Amniotic epithelial cell (primary cell): ENCODE measurements around the gene ALDH16A1.

Experiments
- DNase-seq: peaks from one replicate; pipeline ENCODE4 v3.0.0-alpha.2; 2010; ENCODE audit warnings: low read depth

Gene ALDH16A1

DNA sequence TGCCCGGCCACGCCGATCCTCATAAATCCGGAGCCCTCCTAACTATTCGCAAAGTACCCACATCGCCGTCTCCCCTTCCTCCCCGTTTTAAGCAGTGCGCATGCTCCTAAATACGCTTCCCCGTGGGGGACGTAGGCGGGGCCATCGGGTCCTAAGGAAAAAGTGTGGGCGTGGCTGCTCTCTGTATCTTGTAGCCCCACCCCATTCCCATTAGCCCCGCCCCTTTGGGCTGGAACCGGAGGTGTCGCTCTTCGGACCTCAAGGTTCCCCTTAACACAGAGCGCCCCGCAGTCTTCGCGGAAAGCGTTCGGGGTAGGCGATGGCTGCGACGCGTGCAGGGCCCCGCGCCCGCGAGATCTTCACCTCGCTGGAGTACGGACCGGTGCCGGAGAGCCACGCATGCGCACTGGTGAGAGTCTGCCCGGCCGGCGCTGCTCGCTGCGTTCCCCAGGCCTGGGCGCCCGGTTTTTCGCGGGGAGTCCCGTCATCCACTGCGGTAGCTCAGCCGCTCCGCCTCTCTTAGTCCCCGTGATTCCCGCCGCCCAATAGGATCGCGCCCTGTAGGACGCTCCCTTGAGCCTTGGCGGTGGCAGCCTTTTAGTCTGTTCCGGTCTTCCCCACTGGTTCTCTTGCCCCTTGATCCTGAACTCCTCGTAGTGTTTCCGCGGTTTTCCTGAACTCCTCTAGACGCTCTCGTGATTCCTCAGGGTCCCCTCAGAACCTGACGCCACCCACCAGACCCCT is at the start of gene ALDH16A1:
Gene ALDH16A1 (plus strand): TSS at position 213 of the 744 bp plus-strand sequence. CDS start 107 bp downstream, at position 320.
- DNase-seq, result peak; percentile 95

GRCh38 chr19:49403404-49404187 is 49.4 kb upstream of the ALDH16A1 start:
- no peak for DNase-seq

GRCh38 chr19:49407079-49407478 is 45.9 kb upstream of the ALDH16A1 start:
- DNase-seq, result no peak

DNA sequence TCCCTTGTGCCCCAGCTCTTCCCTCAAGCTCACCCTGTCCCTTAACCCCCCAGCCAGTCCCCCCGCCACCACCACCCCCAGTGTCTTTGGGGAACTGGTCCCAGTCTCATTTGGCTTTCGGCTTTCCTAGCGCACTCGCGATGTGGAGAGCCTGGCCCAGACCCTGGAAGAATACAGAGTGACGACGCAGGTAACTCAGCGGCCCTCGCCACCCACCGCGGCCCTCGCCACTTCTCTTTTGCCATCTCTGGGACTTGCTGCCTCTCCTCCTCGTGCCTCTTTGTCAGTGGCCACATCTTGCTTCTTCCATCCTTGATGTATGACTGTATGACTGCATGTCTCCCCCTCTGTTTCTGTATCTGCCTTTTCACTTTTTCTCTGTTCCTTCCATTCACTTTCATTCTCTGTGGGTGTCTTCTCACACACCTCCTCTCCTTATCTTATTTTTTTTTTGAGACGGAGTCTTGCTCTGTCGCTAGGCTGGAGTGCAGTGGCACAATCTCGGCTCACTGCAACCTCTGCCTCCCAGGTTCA is 45.5 kb upstream of the ALDH16A1 start:
- no peak for DNase-seq

- DNase-seq, result no peak
These were observed 44.1 kb upstream of the ALDH16A1 start for GRCh38 chr19:49408816-49409440.

DNA sequence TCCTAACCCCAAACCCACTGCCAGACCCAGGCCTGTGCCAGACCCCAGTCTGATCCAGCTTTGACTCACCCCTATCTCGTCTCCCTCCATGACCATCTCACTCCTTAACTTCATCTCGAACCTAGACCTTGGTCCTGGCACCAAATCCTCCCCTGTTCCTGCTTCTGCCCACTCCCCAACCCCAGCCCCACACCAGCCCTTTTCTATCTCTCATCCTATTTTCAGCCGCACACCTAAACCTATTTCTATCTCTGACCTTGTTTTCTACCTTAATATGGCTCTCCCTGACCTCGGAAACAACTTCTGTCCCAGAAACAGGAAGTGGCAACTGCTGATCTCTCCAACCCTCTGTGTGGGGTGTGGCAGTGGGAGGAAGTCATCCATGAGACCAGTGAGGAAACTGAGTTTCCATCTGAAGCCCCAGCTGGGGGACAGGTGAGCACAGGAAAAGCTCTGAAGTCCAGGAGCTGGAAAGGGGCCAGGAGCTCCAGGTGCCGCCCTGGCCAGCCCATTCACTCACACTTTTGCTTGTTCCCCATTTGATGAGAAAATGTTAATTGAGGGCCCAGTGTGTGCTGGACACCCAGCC is 43.5 kb upstream of the ALDH16A1 start:
- no peak for DNase-seq

- no peak for DNase-seq
These were observed 41.2 kb upstream of the ALDH16A1 start for GRCh38 chr19:49411681-49412326.

- DNase-seq, result no peak
These were observed 39.7 kb upstream of the ALDH16A1 start for GRCh38 chr19:49413348-49413747.

- no peak for DNase-seq
These were observed 38.8 kb upstream of the ALDH16A1 start for GRCh38 chr19:49414256-49414655.

- no peak for DNase-seq
These were observed 37.8 kb upstream of the ALDH16A1 start for GRCh38 chr19:49415102-49415809.

GRCh38 chr19:49415810-49416200 is 37.2 kb upstream of the ALDH16A1 start:
- DNase-seq, result no peak

- no peak for DNase-seq
These were observed 35.9 kb upstream of the ALDH16A1 start for GRCh38 chr19:49417088-49417487.

DNA sequence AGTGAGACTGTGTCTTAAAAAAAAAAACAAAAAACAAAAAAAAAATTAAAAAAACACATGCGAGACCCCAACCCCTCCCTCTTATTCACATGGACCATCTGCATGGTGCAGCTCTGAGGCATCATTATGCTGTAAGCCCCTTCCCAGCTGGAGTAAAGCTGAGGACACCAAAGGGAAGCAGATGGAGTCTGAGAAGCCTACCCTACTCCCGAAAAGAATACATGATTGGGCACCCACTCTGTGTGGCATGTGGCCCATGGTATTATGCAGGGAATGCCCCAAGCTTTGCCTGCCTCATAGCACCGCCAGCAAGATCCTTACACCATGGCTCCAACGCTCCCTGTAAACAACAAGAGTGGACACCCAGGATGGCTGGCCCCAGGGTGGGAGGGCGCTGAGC is 34.5 kb upstream of the ALDH16A1 start:
- DNase-seq, result no peak

- DNase-seq, result no peak
These were observed 33.9 kb upstream of the ALDH16A1 start for GRCh38 chr19:49419173-49419572.

DNA sequence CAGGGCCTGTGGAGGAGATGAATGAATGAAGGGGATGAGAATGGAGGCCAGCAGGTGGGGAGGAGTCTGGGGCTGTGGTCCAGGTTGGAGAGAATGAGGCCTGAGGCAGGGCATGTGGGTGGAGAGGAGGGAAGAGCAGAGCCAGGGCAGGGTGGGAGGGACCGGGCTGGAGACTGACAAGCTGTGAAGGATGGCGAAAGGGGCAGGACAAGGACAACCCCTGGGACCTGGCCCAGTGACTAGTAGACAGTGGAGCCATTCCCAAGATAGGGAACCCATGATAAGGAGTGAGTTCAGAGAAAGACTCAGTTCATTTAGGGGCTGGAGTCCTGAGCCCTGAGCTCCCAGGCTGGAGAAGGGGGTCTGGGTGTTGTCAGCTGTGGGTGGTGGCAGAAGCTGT is 32.8 kb upstream of the ALDH16A1 start:
- no peak for DNase-seq

GRCh38 chr19:49421039-49421877 is 31.8 kb upstream of the ALDH16A1 start:
- peak; percentile 25 for DNase-seq

DNA sequence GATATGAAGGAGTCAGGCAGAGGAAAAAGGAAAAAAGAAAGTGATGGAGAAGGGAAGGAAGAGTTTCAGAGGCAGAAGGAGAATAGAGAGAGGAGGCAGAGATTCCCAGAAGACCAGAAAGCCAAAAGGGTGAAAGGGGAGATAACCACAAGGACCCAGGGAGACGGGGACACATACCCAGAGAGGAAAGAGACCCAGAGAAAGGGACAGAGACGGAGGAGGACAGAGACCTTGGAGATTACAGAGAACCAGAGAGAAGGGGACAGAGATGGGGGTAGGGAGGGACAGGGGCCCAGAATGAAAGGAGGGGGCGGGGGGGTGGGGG is 31.2 kb upstream of the ALDH16A1 start:
- no peak for DNase-seq

- no peak for DNase-seq
These were observed 30.5 kb upstream of the ALDH16A1 start for GRCh38 chr19:49422407-49423070.

GRCh38 chr19:49423071-49423984 is 29.7 kb upstream of the ALDH16A1 start, which contains the start of gene PTH2:
TSS of gene PTH2 (minus strand) at chr19:49423441. CDS start at chr19:49423339, 102 bp downstream.
- no peak for DNase-seq
